ENCODE measurements around the gene CERKL.

GRCh38 chr2:181670632-181671031, 13.7 kb upstream of the CERKL start:
- TF ChIP-seq CTCF (IDR thresholded peaks at IDR 0.05) (no peak), EZH2 (IDR thresholded peaks at IDR 0.05; ENCODE audit: borderline replicate concordance, insufficient read depth, low read depth, low read length, poor library complexity, severe bottlenecking) (no peak)

Data from B cell (primary cell).